Globus pallidus (tissue), 1 donor: Measurements from ENCODE around the gene METTL9.
A peak's percentile ranks its signal among the peaks of the same experiment; 100 is the strongest.
"Not testable (repeated sequence)": the region's sequence is repeated elsewhere in the genome, so short reads cannot be mapped to it uniquely, and the experiment has no call there.

ENCODE experiments used
- DNase-seq: peaks from one replicate; pipeline ENCODE4 v3.0.0-alpha.2; 2015; ENCODE audit warnings: low spot score

The METTL9 gene

GRCh38 chr16:21574372-21574771 lies 25.0 kb upstream of the METTL9 start:
- DNase-seq: no peak

DNA sequence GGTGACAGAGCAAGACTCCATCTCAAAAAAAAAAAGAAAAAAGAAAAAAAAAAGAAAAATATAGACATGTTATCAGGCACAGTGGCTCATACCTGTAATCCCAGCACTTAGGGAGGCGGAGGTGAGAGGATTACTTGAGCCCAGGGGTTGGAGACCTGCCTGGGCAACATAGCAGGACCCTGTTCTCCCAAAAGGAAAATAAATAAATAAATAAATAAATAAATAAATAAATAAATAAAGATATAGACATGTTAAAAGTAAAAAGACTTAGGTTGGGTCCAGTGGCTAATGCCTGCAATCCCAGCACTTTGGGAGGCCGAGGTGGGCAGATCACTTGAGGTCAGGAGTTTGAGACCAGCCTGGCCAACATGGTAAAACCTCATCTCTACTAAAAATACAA lies 23.1 kb upstream of the METTL9 start:
- DNase-seq: not testable (repeated sequence)

- DNase-seq: not testable (repeated sequence)
Observed at GRCh38 chr16:21577487-21577886, 21.9 kb upstream of the METTL9 start.

DNA sequence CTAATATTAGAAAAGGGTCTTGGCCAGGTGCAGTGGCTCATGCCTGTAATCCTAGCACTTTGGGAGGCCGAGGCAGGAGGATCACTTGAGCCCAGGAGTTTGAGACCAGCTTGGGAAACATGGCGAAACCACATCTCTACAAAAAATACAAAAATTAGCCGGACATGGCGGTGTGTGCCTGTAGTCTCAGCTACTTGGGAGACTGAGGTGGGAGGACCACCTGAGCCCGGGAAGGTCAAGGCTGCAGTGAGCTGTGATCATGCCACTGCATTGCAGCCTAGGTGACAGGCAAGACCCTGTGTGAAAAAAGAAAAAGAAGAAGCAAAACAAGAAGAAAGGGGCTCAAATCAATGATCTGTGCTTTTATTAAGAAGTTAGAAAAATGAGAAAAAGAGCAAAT lies 21.1 kb upstream of the METTL9 start:
- DNase-seq: not testable (repeated sequence)

DNA sequence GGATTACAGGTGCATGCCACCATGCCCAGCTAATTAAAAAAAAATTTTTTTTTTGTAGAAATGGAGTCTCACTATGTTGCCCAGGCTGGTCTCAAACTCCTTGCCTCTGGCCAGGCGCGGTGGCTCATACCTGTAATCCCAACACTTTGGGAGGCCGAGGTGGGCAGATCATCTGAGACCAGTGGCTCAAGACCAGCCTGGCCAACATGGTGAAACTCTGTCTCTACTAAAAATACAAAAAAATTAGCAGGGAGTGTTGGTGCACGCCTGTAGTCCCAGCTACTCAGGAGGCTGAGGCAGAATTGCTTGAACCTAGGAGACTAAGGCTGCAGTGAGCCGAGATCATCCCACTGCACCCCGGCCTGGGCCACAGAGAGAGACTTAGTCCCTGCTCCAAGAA lies 19.2 kb upstream of the METTL9 start:
- DNase-seq: not testable (repeated sequence)

- no peak for DNase-seq
Observed at GRCh38 chr16:21580807-21581206, 18.6 kb upstream of the METTL9 start.

DNA sequence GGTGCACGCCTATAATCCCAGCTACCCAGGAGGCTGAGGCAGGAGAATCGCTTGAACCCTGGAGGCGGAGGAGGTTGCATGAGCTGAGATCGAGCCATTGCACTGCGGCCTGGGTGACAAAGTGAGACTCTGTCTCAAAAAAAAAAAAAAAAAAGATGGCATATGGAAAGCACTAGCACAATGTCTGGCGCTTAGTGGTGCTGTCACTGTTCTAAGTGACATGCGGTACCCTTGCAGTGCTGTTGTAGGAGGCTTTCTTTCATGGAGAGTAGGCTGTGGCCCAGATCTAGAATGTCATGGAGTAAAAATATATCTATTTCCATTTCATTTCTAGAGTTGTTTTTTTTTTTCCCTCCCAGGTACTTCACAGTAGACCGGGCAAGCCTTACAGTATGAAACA lies 14.6 kb upstream of the METTL9 start:
- DNase-seq: no peak

- DNase-seq: not testable (repeated sequence)
Observed at GRCh38 chr16:21588593-21588992, 10.8 kb upstream of the METTL9 start.

- no peak for DNase-seq
Observed at GRCh38 chr16:21589551-21589950, 9.8 kb upstream of the METTL9 start.

DNA sequence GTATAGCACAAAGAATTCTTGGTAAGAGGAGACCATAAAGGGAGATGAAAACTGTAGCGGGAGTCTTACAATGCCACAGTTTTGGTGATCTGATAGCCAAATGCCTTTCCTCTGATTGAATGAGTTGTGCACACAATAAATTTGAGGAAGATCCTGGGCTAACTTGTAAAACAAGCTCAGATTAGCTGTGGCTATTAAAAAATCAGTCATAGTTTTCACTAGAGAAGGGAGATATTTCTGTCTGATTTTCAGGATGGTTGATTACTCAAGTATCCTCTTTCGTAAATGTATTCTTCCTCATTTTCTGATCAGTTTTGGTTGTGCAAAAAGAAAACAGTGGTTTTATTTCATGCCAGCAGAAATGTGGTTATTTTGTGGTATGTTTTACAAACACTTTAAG lies 9.1 kb upstream of the METTL9 start:
- no peak for DNase-seq

- no peak for DNase-seq
Observed at GRCh38 chr16:21590796-21591195, 8.6 kb upstream of the METTL9 start.

GRCh38 chr16:21592191-21592590 lies 7.2 kb upstream of the METTL9 start:
- no peak for DNase-seq

GRCh38 chr16:21593530-21594289 lies 5.7 kb upstream of the METTL9 start:
- DNase-seq: no peak

DNA sequence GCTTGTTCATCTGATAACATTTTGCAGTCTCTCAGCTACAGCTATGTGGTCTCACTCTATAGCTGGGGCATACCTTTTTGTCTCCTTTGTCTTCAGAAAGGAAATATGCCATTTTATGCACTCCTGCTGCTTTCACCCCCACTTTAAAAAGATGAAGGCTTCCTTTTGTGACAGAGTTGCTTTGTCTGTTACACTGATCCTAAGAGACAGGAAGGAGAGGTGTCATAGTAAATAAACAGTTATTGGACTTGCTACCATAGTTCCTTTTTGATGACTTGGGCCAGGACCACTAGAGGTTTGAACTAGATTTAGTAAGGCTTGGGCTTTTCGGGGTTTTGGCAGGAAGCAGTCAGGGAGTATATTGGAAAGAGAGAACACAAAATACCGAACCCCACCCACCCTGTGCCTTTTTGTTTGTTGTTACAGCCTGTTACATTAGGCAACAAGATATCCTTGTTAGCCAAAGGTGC lies 1.8 kb upstream of the METTL9 start:
- no peak for DNase-seq

GRCh38 chr16:21598206-21598605 lies 1.2 kb upstream of the METTL9 start:
- no peak for DNase-seq

GRCh38 chr16:21598701-21599121 lies 666 bp upstream of the METTL9 start:
- peak; percentile 25 for DNase-seq

GRCh38 chr16:21600031-21600773 lies 825 bp downstream of the METTL9 start:
- DNase-seq: peak; percentile 25

GRCh38 chr16:21602785-21603184 lies 3.4 kb downstream of the METTL9 start:
- DNase-seq: no peak

DNA sequence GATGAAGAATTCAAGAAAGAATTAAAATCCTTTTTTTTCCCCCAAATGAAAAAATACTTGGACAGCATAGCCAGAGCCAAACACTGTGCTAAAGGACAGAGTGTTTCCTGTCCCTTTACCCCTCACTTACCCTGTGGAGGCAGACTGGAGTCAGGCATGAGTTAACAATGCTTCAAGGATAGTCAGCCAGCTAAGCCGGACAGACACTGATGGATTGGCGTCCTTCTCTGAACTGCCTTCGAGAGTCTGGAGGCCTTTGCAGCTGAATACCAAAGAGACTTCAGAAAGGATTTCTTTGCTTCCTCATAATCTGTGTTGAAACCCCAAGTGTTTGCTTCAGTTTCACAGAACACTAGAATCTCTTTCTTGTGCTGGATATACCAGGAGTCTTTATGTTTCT lies 4.6 kb downstream of the METTL9 start:
- no peak for DNase-seq

DNA sequence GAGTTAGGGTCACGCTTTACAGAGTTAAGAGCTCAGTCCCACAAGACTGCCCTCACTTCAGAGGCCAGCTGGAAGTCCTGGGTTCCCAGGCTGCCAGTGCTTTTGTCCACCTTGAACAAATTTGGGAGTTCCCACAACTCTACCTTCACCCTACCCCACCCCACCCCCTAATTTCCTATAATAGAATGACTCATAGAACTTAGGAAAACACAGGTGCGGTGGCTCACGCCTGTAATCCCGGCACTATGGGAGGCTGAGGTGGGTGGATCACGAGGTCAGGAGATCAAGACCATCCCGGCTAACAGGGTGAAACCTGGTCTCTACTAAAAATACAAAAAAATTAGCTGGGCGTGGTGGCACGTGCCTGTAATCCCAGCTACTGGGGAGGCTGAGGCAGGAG lies 6.5 kb downstream of the METTL9 start:
- not testable (repeated sequence) for DNase-seq

- no peak for DNase-seq
Observed at GRCh38 chr16:21608639-21609328, 9.4 kb downstream of the METTL9 start.

DNA sequence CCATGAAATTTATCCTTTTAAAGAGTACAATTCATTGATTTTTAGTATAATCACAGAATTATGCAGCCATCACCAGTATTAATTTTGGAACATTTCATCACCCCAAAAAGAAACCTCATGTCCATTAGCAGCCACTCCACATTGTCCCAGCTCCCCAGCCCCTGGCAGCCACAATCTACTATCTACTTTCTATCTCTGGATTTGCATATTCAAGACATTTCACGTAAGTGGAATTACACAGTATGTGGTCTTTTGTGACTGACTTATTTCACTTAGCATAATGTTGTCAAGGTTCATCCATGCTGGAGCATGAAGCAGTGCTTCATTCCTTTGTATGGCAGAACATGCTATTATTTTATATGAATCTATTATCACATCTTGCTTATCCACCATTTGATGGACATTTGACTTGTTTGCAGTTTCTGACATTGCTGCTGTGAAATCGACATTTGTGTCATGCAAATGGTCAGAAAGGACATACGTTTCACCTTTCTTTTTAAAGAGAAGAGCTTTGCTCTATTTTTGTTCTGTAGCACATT lies 10.7 kb downstream of the METTL9 start:
- no peak for DNase-seq
